Stimulated activated CD8-positive, alpha-beta memory T cell treated with anti-CD3 and anti-CD28 coated beads, Interleukin-15, amount 100 ng/mL, for 24 hours (primary cell): ENCODE results near the gene TMPRSS11E.
"Not testable (repeated sequence)": the region's sequence is repeated elsewhere in the genome, so short reads cannot be mapped to it uniquely, and the experiment has no call there.

Experiments used
- DNase-seq: peaks from one replicate; pipeline ENCODE4 v3.0.0-alpha.2; 2020; ENCODE audit warnings: low read depth

TMPRSS11E gene

GRCh38 chr4:68447201-68447600 is at the start of gene TMPRSS11E:
Gene TMPRSS11E (plus strand): TSS chr4:68447463. CDS start chr4:68447513, 50 bp downstream.
- no peak for DNase-seq

GRCh38 chr4:68399306-68399705 is 48.0 kb upstream of the TMPRSS11E start:
- no peak for DNase-seq

- DNase-seq, result no peak
Observed at GRCh38 chr4:68401231-68401630, 46.0 kb upstream of the TMPRSS11E start.

GRCh38 chr4:68404153-68404552 is 43.1 kb upstream of the TMPRSS11E start:
- DNase-seq, result no peak

GRCh38 chr4:68405718-68406478 is 41.4 kb upstream of the TMPRSS11E start:
- DNase-seq, result not testable (repeated sequence)

GRCh38 chr4:68406479-68406859 is 40.8 kb upstream of the TMPRSS11E start:
- DNase-seq, result no peak

GRCh38 chr4:68407015-68407867 is 40.0 kb upstream of the TMPRSS11E start:
- DNase-seq, result not testable (repeated sequence)

- DNase-seq, result no peak
Observed at GRCh38 chr4:68407868-68408190, 39.4 kb upstream of the TMPRSS11E start.

GRCh38 chr4:68410149-68410548 is 37.1 kb upstream of the TMPRSS11E start:
- DNase-seq, result no peak

- DNase-seq, result no peak
Observed at GRCh38 chr4:68410643-68411042, 36.6 kb upstream of the TMPRSS11E start.

- not testable (repeated sequence) for DNase-seq
Observed at GRCh38 chr4:68412031-68412430, 35.2 kb upstream of the TMPRSS11E start.

GRCh38 chr4:68416591-68416990 is 30.7 kb upstream of the TMPRSS11E start:
- no peak for DNase-seq

- no peak for DNase-seq
Observed at GRCh38 chr4:68426516-68426915, 20.7 kb upstream of the TMPRSS11E start.

GRCh38 chr4:68430337-68430736 is 16.9 kb upstream of the TMPRSS11E start:
- no peak for DNase-seq

GRCh38 chr4:68432320-68432719 is 14.9 kb upstream of the TMPRSS11E start:
- DNase-seq, result no peak

GRCh38 chr4:68433582-68433981 is 13.7 kb upstream of the TMPRSS11E start:
- no peak for DNase-seq

- no peak for DNase-seq
Observed at GRCh38 chr4:68434277-68434676, 13.0 kb upstream of the TMPRSS11E start.

- no peak for DNase-seq
Observed at GRCh38 chr4:68434836-68435235, 12.4 kb upstream of the TMPRSS11E start.

- no peak for DNase-seq
Observed at GRCh38 chr4:68445111-68445510, 2.2 kb upstream of the TMPRSS11E start.

- DNase-seq, result no peak
Observed at GRCh38 chr4:68451246-68452211, 4.3 kb downstream of the TMPRSS11E start.

GRCh38 chr4:68460085-68460484 is 12.8 kb downstream of the TMPRSS11E start:
- DNase-seq, result no peak

GRCh38 chr4:68461790-68462189 is 14.5 kb downstream of the TMPRSS11E start:
- DNase-seq, result no peak
